GM19397 (cell line): ENCODE data around the gene HTATSF1.

Experiments used
- ATAC-seq: cut with Tn5 transposase; IDR thresholded peaks from one replicate; pipeline ENCODE4 v1.9.1; 2021; ENCODE audit warnings: mild to moderate bottlenecking, moderate library complexity; ENCODE audit not compliant: unreplicated experiment

The HTATSF1 gene

DNA sequence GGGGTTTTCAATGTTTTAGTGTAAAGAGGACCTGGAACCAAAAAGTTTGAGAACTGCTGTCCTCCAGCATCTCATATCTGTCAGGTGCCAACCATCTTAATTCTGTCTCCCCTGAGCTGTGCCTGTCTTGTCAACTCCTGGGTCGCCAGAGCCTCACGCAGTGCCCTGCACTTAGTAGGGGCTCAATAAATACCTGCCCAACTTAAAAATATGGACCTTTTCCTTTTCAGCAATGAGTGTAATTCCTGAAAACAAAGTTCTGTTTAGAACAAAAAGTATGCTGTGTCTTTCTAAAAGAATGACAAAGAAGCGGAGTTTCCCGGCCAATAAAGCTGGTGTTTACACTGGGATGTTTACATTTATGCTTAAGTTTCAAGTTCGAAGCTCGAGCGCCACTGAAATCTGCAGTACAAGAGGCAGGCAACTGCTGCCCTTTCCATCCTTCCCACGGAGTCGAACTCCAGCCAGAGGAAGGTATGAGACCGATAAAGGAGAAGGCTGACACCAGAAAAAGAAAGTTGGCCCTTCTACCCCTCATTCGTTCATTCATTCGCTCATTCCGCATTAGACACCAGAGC lies 1.1 kb upstream of the HTATSF1 start:
- ATAC-seq, result no peak

DNA sequence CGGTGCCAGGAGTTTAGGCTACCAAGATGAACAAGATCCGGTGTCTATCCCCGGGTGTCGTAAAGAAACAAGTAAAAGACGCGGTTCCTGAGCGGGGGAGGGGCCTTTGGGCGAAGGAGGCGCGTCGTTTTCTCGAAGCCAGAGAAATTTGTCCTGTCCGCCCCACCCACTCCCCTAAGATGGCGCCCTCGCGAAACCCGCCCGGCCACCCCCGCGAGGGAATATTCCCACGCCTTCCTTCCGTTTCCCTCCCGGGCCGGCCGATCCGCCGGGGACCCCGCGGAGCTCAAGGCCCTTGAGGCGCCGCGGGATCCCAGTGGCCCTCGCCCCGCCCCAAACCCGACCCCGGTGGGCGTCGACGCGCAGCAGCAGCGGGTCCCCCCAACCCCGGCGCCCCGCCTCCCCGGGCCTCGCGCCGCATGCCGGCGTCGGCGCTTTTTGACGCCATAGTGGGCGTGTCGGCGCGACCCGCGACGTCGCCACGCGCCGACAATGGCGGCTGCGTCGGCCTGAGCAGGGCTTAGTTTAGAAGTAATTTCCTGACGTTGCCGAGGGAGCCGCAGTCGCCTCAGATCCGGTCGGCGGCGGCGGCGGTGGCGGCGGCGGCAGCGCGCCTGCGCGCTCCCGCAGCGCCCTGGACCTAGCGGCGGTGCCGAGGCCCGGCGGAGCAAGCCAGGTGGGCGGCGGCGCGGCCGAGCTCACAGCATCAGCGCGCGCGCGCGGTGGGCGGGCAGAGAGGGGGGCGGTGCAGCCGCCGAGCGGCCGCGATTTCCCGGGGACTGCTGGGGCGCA lies 432 bp upstream of the HTATSF1 start:
- peak; percentile 86 for ATAC-seq

DNA sequence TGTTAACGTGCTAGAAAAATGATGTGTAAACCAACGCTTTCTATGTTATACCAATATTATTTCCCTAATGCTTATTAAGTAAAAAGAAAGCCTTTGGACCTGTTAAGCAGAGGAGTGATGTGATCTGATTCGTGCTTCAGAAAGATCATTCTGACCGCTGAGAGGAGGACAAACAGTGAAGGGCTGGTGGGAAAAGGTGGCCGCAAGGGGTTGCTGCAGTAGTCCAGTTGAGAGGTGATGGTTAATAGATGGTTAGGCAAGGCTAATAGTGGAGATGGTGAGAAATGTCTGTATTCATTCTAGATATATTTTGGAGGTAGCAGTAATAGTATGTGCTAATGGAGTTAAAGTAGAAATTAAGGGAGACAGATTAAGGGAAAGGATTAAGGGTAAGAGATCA lies 21.7 kb downstream of the HTATSF1 start:
- no peak for ATAC-seq

DNA sequence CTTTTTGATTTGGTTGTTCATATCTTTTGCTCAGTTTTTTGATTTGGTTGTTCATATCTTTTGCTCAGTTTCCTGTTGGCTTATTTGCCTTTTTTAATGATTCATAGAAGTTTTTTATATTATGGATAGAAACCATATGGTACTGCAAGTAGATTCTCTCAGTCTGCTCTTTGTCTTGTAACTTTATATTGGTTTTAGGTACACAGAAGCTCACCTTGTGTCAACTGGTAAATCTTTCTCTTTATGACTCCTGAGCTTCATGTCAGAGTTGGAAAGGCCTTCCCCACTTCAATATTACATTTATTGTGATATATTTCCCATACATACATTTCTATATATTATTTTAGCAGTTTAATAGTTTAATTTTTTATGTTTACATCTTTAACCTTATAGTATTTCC lies 26.4 kb downstream of the HTATSF1 start:
- no peak for ATAC-seq

DNA sequence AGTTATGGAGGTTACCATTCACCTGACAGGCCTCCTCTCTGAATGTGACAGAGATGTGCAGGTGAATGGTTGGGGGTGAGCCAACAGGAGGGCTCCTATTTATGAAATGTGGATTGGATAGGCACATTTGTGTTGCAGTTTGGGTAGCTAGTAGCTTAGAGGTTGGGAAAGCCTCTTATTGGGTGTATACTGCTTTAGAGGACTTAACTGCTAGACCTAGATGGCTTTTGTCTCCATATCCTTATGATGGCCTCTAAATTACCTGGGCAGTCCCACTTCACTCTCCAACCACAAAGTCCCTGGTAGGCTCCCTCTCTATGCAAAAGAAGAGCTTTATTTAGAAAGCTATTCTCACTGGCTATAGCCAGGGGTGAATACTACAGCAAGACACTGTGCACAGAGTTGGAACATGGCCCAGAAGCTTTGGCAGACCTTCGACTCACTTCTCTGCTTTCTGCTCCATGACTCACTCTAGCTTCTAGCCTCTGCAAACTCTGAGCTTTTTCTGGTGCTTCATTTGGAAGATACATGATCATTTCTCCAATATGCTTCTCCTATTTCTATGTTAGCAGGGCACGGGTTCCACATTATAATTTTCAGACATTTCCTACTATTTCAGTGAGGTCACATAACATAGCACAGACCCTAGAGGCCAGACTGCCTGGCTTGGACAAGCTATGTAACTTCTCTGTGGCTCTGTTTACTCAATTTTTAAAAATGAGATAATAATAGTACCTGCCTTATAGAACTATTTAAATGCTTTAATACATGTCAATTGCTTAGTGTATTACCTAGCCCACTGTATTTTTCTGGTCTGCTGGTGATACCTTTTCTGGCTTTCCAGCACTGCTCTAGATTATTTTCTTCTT lies 28.6 kb downstream of the HTATSF1 start:
- ATAC-seq, result no peak

DNA sequence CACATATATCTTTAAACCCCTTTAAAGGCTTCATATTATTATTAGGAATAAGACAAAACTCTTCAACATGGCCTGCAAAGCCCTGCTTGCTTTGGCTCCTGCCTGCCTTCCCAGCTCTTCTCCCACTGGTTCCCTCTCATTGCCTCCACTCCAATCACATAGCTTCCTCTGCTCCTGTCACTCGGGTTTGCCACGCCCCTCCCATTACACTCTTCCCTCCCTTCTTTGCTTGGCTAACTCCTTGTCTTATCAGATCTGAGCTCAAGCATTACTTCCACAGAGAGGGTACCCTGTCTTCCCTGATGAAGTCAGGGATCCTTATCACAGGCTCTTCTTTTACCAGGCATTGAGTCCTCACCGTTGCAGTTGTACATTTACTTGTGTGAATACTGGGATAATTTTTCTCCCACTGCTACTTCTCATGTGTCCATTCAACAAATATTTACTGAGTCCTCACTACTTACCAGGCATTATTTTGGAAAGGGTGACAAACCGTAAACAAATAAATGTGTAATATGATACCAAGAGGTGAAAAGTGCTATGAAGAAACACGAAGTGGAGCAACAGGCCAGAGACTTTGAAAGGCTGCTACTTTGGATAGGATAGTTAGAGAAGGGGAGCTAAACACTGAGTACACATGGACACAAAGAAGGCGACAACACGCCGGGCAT lies 31.4 kb downstream of the HTATSF1 start:
- no peak for ATAC-seq

DNA sequence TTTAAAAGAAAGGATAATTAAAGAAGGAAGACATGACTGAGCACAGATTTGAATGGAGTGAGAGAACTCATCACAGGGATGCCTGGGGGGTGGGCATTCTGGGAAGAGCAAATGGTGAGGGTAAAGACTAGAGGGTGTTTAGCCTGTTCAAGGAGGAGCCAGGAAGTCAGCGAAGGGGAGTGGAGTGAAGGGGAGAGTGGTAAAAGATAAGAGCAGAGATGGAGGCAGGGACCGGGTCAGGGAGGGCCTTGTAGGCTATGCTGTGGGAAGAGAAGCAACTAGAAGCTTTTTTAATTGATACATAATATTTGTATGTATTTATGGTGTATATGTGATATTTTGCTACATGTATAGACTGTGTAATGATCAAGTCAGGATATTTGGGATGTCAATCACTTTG lies 32.4 kb downstream of the HTATSF1 start:
- no peak for ATAC-seq

DNA sequence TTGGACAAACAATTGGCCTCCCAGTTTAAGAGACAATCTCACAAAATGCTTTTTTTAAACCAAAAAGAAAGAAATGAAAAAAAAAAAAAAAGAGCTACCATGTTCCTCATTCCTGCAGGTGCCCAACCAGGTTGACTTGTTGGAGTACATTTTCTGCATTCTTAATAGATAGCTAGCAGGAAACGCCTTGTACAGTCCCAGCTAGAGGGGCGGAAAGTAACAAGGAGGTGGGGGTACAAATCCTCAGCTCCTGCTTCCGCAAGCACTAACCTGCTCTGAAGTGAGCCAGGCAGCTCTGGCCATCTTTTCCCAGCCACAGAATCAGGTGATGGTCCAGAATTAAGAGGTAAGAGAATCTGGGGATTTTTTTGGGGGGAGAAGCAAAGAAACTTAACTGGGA lies 34.6 kb downstream of the HTATSF1 start, which contains the start of gene VGLL1:
VGLL1 (plus strand) TSS at position 265 of the 400 bp plus-strand sequence. CDS start 3,806 bp downstream, outside the sequence.
- ATAC-seq, result no peak

DNA sequence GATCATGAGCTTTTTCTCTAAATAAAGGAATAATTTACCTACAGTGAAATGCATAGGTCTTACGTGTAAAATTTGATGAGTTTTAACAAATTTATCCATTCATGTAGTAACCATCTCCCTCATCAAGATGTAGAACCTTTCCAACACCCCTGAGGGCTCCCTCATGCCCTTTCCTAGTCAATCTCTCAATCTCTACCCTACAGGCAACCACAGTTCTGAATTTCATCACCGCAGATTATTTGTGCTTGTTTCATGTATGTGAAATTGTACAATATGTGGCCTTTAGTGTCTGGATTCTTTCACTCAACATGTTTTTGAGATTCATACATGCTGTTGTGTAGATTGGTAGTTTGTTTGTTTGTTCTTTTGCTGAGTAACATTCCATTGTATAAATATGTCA lies 36.7 kb downstream of the HTATSF1 start:
- no peak for ATAC-seq

DNA sequence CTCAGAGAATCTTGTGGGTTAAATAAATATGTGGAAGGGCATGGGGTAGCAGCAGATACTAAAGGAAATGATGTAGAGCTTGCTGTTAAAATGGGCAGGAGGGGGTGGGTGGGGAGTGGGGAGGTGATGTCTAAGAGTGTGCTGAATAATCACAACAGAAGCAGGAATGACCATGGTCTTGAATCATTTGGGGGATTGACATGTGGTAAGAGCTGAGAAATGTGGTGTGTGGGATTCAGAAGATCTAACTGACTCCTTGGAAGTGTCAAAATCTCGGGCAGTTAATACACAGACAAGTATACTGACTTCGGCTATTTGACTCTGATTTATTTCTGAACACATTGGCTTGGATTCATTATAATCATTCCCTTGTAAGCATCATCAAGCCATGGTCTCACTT lies 41.4 kb downstream of the HTATSF1 start:
- no peak for ATAC-seq

DNA sequence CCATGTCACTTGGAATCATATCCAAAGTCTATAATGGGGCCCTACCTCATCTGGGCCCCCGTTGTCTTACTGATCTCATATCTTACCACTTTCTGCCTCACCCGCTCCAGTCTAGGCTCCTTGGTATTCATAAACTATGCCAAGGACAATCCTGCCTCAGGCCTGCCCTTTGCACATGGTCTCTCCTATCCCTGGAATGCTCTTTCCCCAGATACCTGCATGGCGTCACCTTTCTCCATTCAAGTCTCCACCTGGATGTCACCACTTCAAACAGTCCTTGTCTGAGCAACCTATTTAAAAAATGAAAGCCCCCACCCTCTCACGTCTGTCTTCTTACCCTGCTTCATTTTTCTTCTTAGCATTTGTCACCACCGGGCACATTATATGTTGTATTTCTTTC lies 42.8 kb downstream of the HTATSF1 start:
- ATAC-seq, result no peak

DNA sequence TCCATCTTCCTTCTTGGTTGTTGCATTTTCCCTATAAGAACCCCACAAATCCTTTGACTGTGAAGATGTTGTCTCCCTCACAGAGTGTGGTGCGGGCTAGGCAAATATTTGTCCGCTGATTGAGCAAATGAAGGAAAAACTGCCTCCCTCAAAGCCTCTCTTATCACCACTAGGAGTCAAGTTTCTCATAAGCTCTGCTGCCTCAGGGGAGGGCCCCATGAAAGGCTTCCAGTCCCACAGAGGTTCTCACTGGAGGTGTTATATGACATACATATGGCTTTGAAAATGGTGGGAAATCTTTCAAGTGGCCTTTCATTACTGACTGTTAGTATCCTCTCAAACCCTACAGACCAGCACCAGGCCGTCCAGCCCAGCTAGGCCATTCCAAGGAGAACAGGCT lies 43.9 kb downstream of the HTATSF1 start:
- no peak for ATAC-seq

DNA sequence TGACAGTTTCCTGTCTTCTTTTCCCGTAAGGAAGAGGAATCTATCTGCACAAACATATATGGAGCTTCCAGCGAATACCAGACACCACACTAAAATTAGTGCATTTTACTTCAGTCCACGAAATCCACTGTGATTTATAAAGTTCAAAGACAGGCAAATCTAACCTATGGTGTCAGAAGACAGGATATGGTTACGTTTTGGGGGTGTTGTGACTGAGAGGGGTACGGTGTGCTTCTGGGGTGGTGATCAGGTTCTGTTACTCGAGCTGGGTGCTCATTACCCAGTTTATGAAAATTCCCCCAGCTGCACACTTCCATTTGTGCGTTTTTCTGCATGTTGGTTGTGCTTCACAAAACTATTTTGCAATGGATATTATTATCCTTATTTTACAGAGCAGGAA lies 44.9 kb downstream of the HTATSF1 start:
- ATAC-seq, result no peak

DNA sequence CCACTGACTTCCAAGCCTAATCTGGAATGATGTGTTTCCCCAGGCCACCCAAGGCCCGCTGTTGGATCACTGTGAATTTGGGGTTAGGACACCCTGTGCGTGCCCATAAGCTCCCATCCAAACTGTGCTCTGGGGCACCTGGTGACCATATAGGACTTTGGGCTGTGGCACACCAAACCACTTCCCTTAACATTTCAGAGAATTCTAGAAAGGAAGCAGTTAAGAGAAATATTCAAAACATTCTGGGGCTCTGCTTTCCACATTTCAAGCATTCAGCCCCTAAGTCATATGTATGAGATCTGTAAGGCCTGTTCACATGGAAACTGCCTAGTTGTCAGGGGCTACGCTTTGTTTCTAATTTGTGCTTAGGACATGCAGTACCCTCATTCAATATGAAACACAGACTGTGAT lies 49.0 kb downstream of the HTATSF1 start:
- no peak for ATAC-seq

DNA sequence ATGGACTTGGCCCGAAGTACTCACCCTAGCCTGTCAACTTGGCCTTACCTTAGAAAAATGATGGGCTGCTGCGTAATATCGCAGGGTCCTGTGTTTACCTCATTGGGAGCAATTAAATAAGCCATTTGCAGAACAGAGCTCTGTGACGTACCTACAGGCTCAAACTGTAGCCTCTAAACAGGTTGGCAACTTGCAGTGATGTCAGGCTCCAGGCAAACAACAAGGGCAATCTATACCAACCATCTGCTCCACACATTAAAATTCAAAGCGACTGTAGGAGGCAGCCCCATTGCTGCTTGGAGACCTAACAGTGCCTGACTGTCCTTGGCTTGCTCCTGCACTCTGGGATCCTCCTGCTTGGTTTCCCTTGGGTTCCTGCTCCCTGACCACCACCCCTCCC lies 51.8 kb downstream of the HTATSF1 start:
- ATAC-seq, result no peak

DNA sequence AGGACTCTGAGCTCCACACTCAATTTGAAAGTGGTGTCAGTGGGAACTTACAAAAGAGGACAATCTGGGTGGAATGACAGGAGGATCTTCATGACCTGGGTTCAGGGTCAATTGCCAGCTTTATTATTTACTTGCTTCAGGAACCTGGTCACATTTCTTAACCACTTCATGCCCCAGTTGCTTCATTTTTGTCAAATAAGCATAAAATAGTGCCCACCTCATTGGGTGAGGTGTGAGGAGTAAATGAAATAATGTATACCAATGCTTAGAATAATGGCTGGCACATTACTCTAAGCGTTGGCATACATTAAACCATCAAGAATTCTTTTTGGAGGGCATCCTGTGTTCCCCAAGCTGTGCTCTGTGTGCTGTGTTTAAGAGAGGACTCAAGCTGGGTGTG lies 54.0 kb downstream of the HTATSF1 start:
- ATAC-seq, result no peak

DNA sequence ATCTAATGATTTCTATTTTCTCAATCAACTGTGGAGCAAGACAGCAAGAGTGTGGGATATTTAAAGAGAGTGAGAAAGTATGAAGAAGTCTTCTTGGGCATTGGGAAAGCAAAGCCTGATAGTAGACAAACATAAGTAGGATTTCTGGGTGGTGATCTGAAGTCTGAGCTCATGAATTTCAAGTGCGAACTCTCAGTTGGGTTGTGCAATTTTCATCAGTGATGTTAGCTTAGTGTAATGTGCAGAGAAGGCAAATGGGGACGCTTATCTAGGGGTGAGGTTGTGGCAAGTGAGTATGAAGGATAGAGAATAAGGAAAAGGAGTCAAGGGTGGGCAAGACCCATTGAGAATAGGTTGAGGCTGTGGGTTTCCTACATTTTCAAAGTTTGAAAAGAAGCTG lies 58.3 kb downstream of the HTATSF1 start:
- no peak for ATAC-seq
